Stimulated activated memory B cell treated with anti-CD40 and anti-IgM and Interleukin-4, amounts not matched to agents 10 μg/mL and 1 μg/mL and 100 μg/mL, for 72 hours (primary cell): ENCODE data around the gene TBC1D16.
A peak's percentile ranks its signal among the peaks of the same experiment; 100 is the strongest.

Source experiments
- ATAC-seq: fragments of 150-1000 bp; cut with Tn5 transposase; 2 replicates; pipeline ENCODE4 v1.10.0; 2021
- H3K27ac Mint-ChIP-seq: one replicate; pipeline ENCODE4 v1.8.0; 2022; ENCODE audit warnings: mild to moderate bottlenecking, mixed read lengths
- H3K27me3 Mint-ChIP-seq: one replicate; pipeline ENCODE4 v1.8.0; 2022; ENCODE audit warnings: mixed read lengths
- H3K36me3 Mint-ChIP-seq: one replicate; pipeline ENCODE4 v1.8.0; 2022; ENCODE audit warnings: mixed read lengths
- H3K4me1 Mint-ChIP-seq: one replicate; pipeline ENCODE4 v1.8.0; 2022; ENCODE audit warnings: mixed read lengths
- H3K4me3 Mint-ChIP-seq: one replicate; pipeline ENCODE4 v1.8.0; 2022; ENCODE audit warnings: mild to moderate bottlenecking, moderate library complexity, mixed read lengths
- H3K9me3 Mint-ChIP-seq: one replicate; pipeline ENCODE4 v1.8.0; 2022; ENCODE audit warnings: mixed read lengths

TBC1D16 gene

DNA sequence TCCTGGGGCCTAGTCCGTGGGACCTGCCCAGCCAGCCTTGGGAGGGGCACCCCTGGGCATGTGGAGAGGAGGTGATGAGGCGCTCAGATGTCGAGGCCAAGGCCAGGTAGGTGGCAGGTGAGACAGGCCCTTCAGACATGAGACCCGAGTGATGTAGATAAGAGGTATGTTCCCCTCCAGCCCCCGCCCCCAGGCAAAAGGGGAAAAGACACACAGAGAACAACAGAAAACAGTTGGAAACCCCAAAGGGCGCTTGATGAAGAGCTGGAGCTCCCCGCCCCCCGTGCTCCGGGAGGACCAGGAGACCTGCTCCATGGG lies 101.1 kb downstream of the TBC1D16 start:
- Mint-ChIP-seq H3K27ac (peak overlapping the region; percentile 82), H3K4me3 (no peak overlapping the region), H3K4me1 (peaks cover 97% of the 10 kb centered on the region), H3K27me3 (no peaks in the 10 kb centered on the region), H3K9me3 (no peaks in the 10 kb centered on the region), H3K36me3 (no peaks in the 10 kb centered on the region)
- ATAC-seq = no peak

DNA sequence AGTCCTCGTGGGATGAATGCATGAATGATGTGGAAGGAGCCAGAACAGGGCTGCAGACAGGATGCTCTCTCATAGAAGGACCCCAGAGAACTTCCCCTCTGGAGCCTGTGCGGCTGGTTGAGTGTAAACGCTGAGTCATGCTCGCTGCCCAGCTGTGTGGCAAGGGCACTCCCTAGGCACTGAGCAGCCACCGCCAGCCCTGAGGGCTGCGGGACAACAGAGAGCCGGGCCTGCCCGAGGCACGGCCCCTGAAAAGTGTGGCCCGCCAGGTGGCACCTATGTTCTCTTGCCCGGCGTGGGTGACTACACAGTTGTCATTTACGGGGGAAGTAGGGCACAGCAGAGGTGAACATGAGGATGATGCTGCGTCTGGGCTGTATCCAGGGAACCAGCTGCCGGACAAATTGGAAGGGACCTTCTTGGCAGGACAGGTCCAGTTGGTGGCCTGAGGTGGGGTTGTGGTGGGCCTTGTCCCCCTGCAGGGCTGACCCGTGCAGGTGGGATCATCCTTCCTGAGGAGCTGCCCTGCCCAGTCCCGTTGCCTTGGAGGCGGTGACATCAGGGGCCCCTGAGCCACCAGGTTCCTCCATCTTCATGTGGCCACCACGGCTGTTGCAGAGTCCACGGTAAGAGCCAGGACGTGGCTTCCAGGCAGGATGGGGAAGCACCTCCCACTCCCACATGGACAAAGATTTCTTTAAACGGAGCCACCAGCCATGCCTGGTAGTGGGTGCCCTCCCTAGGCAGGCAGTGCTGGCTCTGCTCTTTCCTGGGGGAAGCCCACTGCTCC lies 101.6 kb downstream of the TBC1D16 start:
- ATAC-seq = peak; percentile 52
- peaks cover 2% of the 10 kb centered on the region for H3K27me3 Mint-ChIP-seq
- H3K9me3 Mint-ChIP-seq = no peaks in the 10 kb centered on the region
- no peaks in the 10 kb centered on the region for H3K36me3 Mint-ChIP-seq
- peak overlapping the region; percentile 82 for H3K27ac Mint-ChIP-seq
- H3K4me1 Mint-ChIP-seq = peaks cover 94% of the 10 kb centered on the region
- peak overlapping the region; percentile 33 for H3K4me3 Mint-ChIP-seq

DNA sequence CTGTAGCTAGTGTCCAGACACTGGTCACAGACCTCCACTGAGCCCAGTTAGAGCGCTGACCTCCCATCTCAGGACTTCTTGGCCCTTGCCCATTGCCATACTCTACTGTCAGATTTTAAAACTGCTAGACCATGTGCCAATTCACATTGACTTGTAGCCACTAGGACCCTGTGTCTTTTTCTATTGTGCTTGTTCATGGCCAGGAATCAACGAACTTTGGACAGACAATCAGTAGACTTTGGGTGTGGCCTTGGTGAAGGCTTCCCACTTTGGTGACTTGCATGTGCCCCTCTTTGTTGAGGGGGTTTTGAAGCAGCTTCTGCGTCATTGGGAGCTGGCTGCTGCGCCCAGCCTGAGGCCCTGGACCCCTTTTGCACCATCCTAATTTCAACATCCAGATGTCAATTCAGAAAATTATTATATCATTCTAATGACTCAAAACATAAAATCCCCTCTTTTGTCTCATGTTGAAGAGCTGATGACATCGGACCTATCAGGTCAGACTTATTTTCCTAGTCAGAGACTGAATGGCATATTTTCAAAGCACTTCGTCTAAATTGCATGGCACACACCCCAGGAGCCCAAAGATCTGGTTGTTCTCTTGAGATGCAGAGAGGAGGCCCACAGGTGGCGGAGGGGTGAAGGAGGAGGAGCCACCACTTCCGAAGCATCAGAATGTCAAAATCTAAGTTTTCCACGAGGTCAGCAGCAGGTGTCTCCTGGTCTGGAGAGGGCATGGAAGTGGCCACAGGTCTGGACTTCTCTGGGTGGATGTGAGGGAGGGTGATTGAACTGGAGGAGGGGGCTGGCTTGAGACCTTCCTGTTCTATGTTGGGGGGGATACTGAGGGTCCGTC lies 103.0 kb downstream of the TBC1D16 start:
- H3K27ac Mint-ChIP-seq = peak overlapping the region; percentile 82
- H3K36me3 Mint-ChIP-seq = no peaks in the 10 kb centered on the region
- no peaks in the 10 kb centered on the region for H3K9me3 Mint-ChIP-seq
- no peak for ATAC-seq
- peaks cover 94% of the 10 kb centered on the region for H3K4me1 Mint-ChIP-seq
- H3K4me3 Mint-ChIP-seq = no peak overlapping the region
- peaks cover 10% of the 10 kb centered on the region for H3K27me3 Mint-ChIP-seq

DNA sequence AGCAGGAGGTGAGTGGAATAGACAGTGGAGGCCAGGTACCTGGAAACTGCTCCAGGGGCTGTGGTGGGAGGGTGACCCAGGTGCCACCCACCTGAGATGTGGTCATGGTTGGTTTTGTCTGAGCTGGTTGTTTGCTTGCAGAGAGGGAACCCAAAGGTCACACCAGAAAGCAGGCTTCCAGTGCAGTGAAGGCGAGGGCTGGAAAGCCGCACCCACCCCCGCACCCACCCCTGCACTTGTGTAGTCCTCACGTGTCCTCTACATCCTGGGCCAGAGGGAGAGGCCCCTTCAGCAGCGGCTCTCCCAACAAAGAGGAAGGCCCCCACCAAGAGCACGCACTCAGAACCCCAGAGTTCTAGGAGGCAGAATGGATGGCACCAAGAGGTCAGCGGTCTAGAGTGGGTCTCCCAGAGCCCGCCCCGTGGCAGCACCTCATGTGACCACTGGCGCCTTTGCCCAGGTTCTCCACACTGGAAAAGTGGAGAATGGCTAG lies 103.8 kb downstream of the TBC1D16 start:
- H3K27me3 Mint-ChIP-seq = peaks cover 10% of the 10 kb centered on the region

DNA sequence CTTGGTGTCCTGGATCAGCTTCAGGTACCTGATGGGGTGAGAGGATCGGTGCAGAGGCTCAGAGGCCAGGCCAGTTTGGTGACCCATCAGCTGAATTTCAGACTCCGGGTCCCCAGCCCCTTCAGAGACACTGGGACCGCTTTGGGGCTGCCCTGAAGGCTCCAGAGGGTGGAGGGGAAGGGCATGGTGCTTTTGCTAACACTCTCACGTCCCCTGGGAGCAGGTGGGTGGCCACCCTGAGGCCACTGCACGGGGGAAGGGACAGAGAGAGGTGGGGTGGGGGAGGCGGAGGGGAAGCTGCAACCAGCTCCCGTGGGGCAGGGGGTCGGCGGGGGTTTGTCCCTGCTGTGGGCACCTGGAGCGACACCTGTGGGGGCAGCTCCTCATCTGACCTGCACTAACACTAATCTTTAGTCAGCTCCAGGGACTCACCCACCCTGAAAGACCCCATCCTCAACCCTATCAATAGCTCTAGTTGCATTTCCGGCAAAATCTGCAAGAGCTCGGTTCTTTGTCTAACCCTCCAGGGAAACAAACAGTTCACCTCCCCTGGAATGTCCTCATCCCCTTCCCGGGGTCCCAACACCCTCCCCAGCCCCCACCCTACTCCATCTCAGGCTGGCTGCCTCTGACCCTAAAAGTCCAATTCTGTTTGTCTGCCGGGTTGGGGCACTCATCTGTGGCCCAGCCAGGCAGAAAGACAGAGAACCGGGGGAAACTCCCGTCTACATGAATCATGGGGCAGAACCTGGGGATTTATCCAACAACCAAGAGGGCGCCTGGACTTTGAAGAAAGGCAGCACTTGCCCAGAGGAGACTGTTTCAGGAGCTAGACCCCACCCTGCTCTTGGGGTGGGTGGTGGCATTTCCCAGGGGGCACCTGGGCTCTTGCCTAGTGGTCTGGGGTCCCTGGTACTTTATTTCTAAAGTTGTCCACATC lies 104.5 kb downstream of the TBC1D16 start:
- peak; percentile 64 for ATAC-seq
- peaks cover 79% of the 10 kb centered on the region for H3K4me1 Mint-ChIP-seq

More for the DNA sequence above, 103.8 kb downstream of the TBC1D16 start:
- Mint-ChIP-seq H3K4me3 (peak overlapping the region; percentile 74), H3K36me3 (no peaks in the 10 kb centered on the region), H3K9me3 (no peaks in the 10 kb centered on the region), H3K27ac (peak overlapping the region; percentile 82), H3K4me1 (peaks cover 86% of the 10 kb centered on the region)
- ATAC-seq = peak; percentile 20

DNA sequence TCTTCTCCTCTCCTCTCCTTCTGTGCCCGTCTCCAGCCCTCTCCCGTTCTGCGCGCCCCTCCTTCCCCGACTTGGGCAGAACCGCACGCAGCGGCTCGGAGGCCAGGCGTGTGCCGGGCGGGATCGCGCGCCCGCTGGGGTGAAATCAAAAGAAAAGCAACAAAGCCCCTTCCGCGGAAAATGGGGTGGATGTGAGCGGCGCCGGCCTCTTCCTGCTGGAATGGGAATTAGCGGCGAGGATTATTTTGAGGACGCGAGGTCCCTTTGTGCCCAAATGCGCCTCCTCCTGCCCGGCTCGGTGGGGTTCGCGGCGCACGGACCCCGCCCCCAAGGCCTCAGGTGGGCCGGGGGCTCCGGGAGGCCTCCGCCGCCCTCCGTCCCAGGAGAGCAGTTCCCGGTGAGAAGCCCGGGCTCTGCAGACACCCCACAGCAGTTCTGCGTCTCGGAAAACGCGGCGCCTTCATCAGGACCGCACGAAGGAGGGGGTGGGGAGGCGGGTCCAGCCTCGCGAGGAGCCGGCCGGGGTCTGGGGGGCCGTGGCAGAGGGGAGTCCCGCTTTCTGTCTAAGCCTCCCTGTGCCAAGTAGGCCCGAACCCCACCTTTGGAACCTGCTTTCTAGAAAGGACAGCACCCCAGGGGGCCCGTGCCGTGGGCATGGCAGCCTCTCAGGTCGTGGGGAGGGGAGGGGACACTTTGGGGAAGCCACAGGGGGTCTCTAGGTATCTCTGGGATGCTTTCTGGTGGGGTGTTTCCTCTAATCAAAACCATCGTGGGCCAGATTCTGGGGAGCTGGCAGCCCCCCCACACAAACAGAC lies 105.4 kb downstream of the TBC1D16 start:
- H3K9me3 Mint-ChIP-seq = no peaks in the 10 kb centered on the region
- peaks cover 10% of the 10 kb centered on the region for H3K27me3 Mint-ChIP-seq
- no peak for ATAC-seq
- H3K27ac Mint-ChIP-seq = peak overlapping the region; percentile 82
- H3K4me3 Mint-ChIP-seq = peak overlapping the region; percentile 74
- H3K4me1 Mint-ChIP-seq = peaks cover 71% of the 10 kb centered on the region
- H3K36me3 Mint-ChIP-seq = no peaks in the 10 kb centered on the region

More for the DNA sequence above, 104.5 kb downstream of the TBC1D16 start:
- peaks cover 10% of the 10 kb centered on the region for H3K27me3 Mint-ChIP-seq
- H3K9me3 Mint-ChIP-seq = no peaks in the 10 kb centered on the region
- no peaks in the 10 kb centered on the region for H3K36me3 Mint-ChIP-seq
- peak overlapping the region; percentile 74 for H3K4me3 Mint-ChIP-seq
- H3K27ac Mint-ChIP-seq = peak overlapping the region; percentile 82

DNA sequence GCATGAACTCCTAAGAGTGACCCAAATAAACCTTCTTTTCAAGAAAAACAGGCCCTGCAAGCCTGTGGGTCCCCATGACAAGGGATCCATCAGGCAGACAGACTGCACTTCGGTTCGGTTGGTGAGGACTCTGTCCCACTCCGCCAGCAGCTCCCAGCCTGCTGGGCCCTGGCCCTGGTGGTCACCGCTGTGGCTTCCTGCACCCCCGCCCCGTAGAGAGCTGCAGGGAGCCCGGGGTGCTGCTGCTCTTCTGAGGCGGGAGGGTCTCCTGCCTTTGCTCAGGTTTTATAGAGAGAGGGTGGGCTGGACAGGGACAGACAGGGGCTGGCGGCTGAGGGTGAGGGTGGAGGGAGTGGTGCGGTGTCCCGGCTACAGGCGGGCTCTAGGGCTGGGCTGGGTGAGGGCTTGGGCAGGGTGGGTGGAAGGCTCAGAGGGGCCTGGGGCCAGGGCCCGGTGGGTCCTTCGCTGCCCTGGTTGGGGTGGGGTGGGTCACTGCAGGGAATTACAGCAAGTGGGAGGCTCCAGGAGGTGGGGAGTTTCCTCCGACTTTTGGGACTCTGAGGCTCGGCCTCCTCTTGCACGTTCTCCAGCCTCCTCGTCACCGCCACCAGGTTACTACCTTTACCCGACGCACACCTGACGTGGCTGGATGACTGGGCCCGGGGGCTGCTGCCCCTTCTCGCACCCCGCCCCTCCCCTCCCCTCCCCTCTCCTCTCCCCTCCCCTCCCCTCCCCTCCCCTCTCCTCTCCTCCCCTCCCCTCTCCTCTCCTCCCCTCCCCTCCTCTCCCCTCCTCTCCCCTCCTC lies 106.2 kb downstream of the TBC1D16 start:
- Mint-ChIP-seq H3K36me3 (no peaks in the 10 kb centered on the region), H3K4me1 (peaks cover 71% of the 10 kb centered on the region), H3K27ac (peak overlapping the region; percentile 82), H3K4me3 (no peak overlapping the region), H3K27me3 (peaks cover 17% of the 10 kb centered on the region), H3K9me3 (no peaks in the 10 kb centered on the region)
- no peak for ATAC-seq

DNA sequence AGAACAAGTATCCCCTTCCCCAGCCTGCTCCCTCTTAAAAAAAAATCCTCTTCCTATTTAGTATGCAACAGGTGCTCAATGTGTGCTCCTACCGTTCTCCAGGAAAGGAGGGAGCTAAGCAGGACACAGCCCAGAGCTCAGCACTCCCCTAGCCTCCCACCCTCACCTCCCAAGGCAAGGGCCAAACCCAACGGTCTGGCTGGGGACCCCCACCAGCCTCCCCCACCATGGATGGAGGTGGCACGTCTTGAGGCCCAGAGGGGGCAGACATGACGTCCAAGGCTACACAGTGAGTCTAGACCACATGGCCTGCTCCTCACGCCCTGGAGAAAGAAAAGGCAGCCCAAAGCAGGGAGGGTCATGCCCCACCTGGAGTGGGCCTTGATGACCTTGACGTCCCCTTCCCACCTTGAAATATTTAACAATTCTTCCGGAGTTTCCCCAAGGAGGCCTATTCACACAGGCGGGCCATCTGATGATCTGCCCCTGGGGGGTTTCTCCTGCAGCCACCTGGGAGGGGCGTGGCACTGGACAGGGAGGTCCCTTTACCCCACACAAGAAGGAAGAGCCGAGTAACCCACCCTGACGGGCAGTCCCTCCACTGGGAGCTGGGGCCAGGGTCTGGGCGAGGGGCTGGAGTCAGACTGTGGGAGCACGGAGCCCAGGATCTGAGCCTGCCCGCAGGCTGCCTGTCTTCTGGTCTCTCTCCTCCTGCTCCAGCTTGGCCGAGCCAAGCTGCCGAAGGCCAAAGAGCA lies 107.0 kb downstream of the TBC1D16 start:
- Mint-ChIP-seq H3K27me3 (peaks cover 22% of the 10 kb centered on the region), H3K27ac (no peak overlapping the region), H3K36me3 (no peaks in the 10 kb centered on the region), H3K4me1 (peaks cover 69% of the 10 kb centered on the region), H3K4me3 (no peak overlapping the region), H3K9me3 (no peaks in the 10 kb centered on the region)
- no peak for ATAC-seq

DNA sequence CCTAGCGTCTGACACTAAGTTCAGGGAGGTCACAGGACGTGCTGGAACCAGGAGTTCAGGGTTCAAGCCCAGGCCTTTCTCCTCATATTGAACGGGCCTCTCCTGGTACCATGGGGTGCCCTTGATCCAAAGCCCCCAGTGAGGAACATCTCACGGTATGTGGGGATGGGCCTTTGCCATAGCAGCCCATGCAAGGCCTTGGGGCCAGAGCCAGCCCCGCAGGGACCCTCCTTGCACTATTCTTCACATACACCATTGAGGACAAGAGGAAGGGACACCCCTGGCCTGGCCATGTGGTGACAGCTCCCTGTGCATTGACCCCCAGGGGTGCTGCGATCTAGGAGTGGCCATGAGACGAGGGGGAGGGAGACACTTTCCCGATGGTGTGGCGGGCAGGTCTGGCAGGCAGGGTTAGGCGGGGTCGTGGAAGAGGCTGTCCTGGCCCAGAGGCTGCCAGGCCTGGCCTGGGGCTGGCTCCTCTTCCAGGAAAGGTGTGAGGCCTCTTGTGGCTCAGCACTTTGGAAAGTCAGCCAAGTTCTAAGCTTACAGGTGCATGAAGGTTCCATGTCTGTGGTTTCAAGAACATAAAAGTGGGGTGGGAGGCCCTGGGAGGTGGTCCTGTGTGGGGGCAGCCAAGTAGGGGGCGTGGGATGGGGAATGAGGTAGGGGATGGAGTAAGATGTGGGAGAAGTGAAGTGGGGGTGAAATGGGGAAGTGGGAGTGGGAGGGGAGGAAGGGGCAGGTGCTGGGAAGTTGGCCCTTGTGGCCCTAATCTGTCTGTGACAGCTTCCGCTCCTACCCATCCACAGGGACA lies 107.8 kb downstream of the TBC1D16 start:
- Mint-ChIP-seq H3K27me3 (peaks cover 22% of the 10 kb centered on the region), H3K9me3 (no peaks in the 10 kb centered on the region), H3K36me3 (no peaks in the 10 kb centered on the region), H3K4me3 (no peak overlapping the region), H3K4me1 (peaks cover 68% of the 10 kb centered on the region), H3K27ac (no peak overlapping the region)
- ATAC-seq = no peak

DNA sequence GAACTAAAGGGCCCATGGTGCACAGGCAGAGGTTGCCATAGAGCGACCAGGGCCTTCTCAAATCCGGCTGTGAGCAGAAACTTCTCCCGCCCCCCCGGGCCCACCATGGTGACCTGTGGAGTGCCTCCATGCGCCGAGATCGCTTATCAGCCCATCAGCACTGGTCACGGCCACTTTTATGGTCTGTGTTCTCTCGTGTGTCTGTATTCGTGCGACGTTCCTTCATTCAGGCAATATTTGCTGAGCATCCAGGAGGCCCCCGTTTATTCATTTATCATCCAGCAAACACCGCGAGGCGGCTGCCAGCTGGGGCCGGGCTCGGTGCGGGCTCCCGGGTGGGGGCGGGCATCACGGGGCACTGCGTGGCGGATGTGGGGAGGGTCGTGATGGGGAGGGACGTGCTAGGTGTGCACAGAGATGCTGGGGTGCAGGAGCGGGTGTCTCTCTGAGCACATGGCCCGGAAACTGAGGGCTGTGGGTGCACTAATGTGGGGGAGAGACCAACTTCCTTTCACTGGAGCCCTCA lies 108.5 kb downstream of the TBC1D16 start:
- no peaks in the 10 kb centered on the region for H3K36me3 Mint-ChIP-seq
- H3K9me3 Mint-ChIP-seq = no peaks in the 10 kb centered on the region
- H3K4me3 Mint-ChIP-seq = no peak overlapping the region
- H3K27ac Mint-ChIP-seq = no peak overlapping the region
- peaks cover 22% of the 10 kb centered on the region for H3K27me3 Mint-ChIP-seq
- H3K4me1 Mint-ChIP-seq = peaks cover 61% of the 10 kb centered on the region
- no peak for ATAC-seq

DNA sequence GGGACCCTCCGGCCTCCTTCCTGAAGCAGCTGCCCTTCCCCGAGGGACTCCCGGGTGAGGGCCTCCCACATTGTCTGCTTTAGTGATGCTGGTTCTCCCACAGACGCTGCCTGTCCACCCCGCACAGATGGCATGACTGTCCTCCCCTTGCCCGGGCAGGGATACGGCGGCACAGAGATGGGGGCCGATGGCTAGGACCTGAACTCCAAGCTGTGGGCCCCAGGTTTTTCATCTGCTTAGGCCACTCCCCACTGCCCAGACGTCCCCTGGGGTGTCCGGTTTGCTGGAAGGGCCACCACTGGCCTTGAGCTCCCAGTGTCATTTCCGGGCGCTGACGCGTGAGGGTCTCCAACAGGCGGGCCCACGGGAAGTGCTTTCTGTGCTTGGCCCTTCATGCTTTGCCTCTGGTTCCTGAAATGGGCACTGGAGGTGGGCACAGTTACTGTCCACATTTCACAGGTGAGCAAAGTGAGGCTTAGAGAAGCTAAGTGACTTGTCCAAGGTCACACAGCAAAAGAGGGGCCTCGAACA lies 109.0 kb downstream of the TBC1D16 start:
- no peaks in the 10 kb centered on the region for H3K9me3 Mint-ChIP-seq
- no peaks in the 10 kb centered on the region for H3K36me3 Mint-ChIP-seq
- no peak overlapping the region for H3K4me3 Mint-ChIP-seq
- peaks cover 61% of the 10 kb centered on the region for H3K4me1 Mint-ChIP-seq
- no peak overlapping the region for H3K27ac Mint-ChIP-seq
- ATAC-seq = no peak
- H3K27me3 Mint-ChIP-seq = peaks cover 26% of the 10 kb centered on the region

DNA sequence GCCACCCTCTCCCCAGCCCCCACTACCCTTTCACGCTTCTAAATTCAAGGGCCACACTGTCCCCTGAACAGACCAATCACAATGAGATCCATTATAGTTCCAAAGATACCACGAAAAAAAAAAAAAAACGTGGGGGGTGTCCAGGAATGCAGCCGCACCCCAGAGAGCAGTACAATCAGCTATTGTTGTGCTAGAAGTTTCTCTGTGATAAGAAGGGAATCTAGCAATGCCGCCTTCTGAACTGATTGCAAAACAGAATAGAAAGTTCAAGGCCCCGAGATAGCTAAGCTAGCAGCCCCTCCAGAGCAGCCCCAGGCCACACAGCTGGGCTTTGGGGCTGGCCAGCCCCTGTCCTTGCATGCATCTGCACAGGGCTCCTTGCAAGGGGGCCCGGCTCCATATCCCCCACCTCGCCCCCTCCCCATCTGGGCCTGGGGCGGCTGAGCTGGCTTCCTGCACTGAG lies 109.5 kb downstream of the TBC1D16 start:
- H3K9me3 Mint-ChIP-seq = no peaks in the 10 kb centered on the region
- peaks cover 31% of the 10 kb centered on the region for H3K27me3 Mint-ChIP-seq
- H3K27ac Mint-ChIP-seq = no peak overlapping the region
- H3K4me3 Mint-ChIP-seq = no peak overlapping the region
- H3K36me3 Mint-ChIP-seq = no peaks in the 10 kb centered on the region
- peaks cover 61% of the 10 kb centered on the region for H3K4me1 Mint-ChIP-seq
- ATAC-seq = no peak
